GM21723 (cell line): Measurements from ENCODE around the gene CNOT6.
"Not testable (repeated sequence)": the region's sequence is repeated elsewhere in the genome, so short reads cannot be mapped to it uniquely, and the experiment has no call there.

ENCODE experiments used
- ATAC-seq: cut with Tn5 transposase; IDR thresholded peaks from one replicate; pipeline ENCODE4 v1.9.1; 2021; ENCODE audit warnings: mild to moderate bottlenecking, moderate library complexity; ENCODE audit not compliant: unreplicated experiment

The CNOT6 gene

GRCh38 chr5:180494060-180494509 lies at the start of gene CNOT6:
CNOT6 (plus strand) TSS chr5:180494379; CDS start chr5:180529277, 34,898 bp downstream.
- ATAC-seq = peak; percentile 90

- no peak for ATAC-seq
Observed at GRCh38 chr5:180454752-180455151, 39.4 kb upstream of the CNOT6 start.

- ATAC-seq = no peak
Observed at GRCh38 chr5:180455872-180456271, 38.3 kb upstream of the CNOT6 start.

GRCh38 chr5:180456792-180457191 lies 37.4 kb upstream of the CNOT6 start:
- no peak for ATAC-seq

GRCh38 chr5:180458852-180459673 lies 35.1 kb upstream of the CNOT6 start:
- not testable (repeated sequence) for ATAC-seq

- not testable (repeated sequence) for ATAC-seq
Observed at GRCh38 chr5:180459674-180460142, 34.5 kb upstream of the CNOT6 start.

- ATAC-seq = no peak
Observed at GRCh38 chr5:180460834-180461233, 33.3 kb upstream of the CNOT6 start.

- ATAC-seq = no peak
Observed at GRCh38 chr5:180461303-180461702, 32.9 kb upstream of the CNOT6 start.

- ATAC-seq = no peak
Observed at GRCh38 chr5:180463216-180463900, 30.8 kb upstream of the CNOT6 start.

GRCh38 chr5:180463916-180464602 lies 30.1 kb upstream of the CNOT6 start:
- ATAC-seq = no peak

GRCh38 chr5:180464603-180464970 lies 29.6 kb upstream of the CNOT6 start:
- ATAC-seq = no peak

GRCh38 chr5:180465052-180465451 lies 29.1 kb upstream of the CNOT6 start:
- ATAC-seq = not testable (repeated sequence)

GRCh38 chr5:180466316-180466715 lies 27.9 kb upstream of the CNOT6 start:
- no peak for ATAC-seq

- ATAC-seq = no peak
Observed at GRCh38 chr5:180467028-180467975, 26.9 kb upstream of the CNOT6 start.

- ATAC-seq = no peak
Observed at GRCh38 chr5:180467989-180468731, 26.0 kb upstream of the CNOT6 start.

GRCh38 chr5:180468732-180469585 lies 25.2 kb upstream of the CNOT6 start:
- ATAC-seq = no peak

- no peak for ATAC-seq
Observed at GRCh38 chr5:180469586-180469865, 24.7 kb upstream of the CNOT6 start.

GRCh38 chr5:180469866-180470265 lies 24.3 kb upstream of the CNOT6 start:
- no peak for ATAC-seq

GRCh38 chr5:180470361-180470760 lies 23.8 kb upstream of the CNOT6 start:
- ATAC-seq = no peak
